Uterus (tissue), 2 donors: ENCODE measurements around the gene PDXP.

Experiments
- CTCF ChIP-seq, 4 experiments: fragments of 200-600 bp in 2 of 4; fragments of 450-650 bp in 2 of 4; sonication (generic) in 2 of 4; IDR thresholded peaks; one replicate each; pipeline ENCODE4 v1.5.1; 2016 to 2019; ENCODE audit warnings: antibody characterized with exemption in 4 of 4, mild to moderate bottlenecking in 2 of 4, moderate library complexity in 1 of 4
- POLR2A ChIP-seq, 2 donors: fragments of 450-650 bp; IDR thresholded peaks; one replicate each; pipeline ENCODE4 v1.6.1; 2016; ENCODE audit warnings: antibody characterized with exemption in 2 of 2, mild to moderate bottlenecking in 1 of 2, moderate library complexity in 1 of 2

DNA sequence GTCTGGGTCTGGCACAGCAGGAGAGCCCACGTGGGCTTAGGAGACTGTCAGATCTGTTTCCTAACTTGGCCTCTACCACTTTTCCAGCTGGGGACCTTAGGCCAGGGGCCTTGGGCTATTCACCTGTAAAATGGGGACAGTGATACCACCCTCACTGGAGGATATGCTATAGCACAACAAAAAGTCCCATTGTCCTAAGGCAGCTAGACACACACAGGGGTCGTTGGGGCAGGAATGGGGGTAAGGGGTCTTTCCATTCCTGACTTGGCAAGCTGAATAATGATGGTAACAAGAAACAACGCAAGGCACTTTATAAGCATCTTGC is 21.6 kb upstream of the PDXP start:
- TF ChIP-seq POLR2A (IDR thresholded peaks at IDR 0.05): no peak
- no peak for TF ChIP-seq CTCF (IDR thresholded peaks at IDR 0.05)
